Measurements from ENCODE around the gene MAFB.

- TF ChIP-seq TCF7L2 (IDR thresholded peaks at IDR 0.05; ENCODE audit: borderline replicate concordance, low read depth, low read length) (no peak), HOXA7 (CRISPR knock-in tag; IDR thresholded peaks at IDR 0.05; ENCODE audit: borderline replicate concordance) (no peak), ZNF274 (IDR thresholded peaks at IDR 0.05; ENCODE audit: low read length) (no peak), ZNF274 (tag by site-specific recombination; IDR thresholded peaks at IDR 0.05; ENCODE audit: borderline replicate concordance) (no peak), ZNF121 (tag by site-specific recombination; IDR thresholded peaks at IDR 0.05) (no peak), SALL2 (tag by site-specific recombination; IDR thresholded peaks at IDR 0.05; ENCODE audit: borderline replicate concordance) (no peak), ZBTB17 (tag by site-specific recombination; IDR thresholded peaks at IDR 0.05) (no peak), ZNF501 (tag by site-specific recombination; IDR thresholded peaks at IDR 0.05) (no peak), PATZ1 (tag by site-specific recombination; IDR thresholded peaks at IDR 0.05) (no peak), ZBTB7A (tag by site-specific recombination; IDR thresholded peaks at IDR 0.05; ENCODE audit: low read depth) (no peak), ZFHX2 (tag by site-specific recombination; conservative IDR thresholded peaks at IDR 0.05) (no peak)
- TF ChIP-seq, protein P1, sequence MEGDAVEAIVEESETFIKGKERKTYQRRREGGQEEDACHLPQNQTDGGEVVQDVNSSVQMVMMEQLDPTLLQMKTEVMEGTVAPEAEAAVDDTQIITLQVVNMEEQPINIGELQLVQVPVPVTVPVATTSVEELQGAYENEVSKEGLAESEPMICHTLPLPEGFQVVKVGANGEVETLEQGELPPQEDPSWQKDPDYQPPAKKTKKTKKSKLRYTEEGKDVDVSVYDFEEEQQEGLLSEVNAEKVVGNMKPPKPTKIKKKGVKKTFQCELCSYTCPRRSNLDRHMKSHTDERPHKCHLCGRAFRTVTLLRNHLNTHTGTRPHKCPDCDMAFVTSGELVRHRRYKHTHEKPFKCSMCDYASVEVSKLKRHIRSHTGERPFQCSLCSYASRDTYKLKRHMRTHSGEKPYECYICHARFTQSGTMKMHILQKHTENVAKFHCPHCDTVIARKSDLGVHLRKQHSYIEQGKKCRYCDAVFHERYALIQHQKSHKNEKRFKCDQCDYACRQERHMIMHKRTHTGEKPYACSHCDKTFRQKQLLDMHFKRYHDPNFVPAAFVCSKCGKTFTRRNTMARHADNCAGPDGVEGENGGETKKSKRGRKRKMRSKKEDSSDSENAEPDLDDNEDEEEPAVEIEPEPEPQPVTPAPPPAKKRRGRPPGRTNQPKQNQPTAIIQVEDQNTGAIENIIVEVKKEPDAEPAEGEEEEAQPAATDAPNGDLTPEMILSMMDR (tag by site-specific recombination; IDR thresholded peaks at IDR 0.05), result no peak
- TF ChIP-seq, protein P2, sequence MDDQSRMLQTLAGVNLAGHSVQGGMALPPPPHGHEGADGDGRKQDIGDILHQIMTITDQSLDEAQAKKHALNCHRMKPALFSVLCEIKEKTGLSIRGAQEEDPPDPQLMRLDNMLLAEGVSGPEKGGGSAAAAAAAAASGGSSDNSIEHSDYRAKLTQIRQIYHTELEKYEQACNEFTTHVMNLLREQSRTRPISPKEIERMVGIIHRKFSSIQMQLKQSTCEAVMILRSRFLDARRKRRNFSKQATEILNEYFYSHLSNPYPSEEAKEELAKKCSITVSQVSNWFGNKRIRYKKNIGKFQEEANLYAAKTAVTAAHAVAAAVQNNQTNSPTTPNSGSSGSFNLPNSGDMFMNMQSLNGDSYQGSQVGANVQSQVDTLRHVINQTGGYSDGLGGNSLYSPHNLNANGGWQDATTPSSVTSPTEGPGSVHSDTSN (CRISPR knock-in tag; IDR thresholded peaks at IDR 0.05), result no peak
- TF ChIP-seq, protein P3, sequence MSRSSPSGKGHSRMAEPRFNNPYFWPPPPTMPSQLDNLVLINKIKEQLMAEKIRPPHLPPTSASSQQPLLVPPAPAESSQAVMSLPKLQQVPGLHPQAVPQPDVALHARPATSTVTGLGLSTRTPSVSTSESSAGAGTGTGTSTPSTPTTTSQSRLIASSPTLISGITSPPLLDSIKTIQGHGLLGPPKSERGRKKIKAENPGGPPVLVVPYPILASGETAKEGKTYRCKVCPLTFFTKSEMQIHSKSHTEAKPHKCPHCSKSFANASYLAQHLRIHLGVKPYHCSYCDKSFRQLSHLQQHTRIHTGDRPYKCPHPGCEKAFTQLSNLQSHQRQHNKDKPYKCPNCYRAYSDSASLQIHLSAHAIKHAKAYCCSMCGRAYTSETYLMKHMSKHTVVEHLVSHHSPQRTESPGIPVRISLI (tag by site-specific recombination; IDR thresholded peaks at IDR 0.05), result no peak
These were observed 10.7 kb downstream of the MAFB start for GRCh38 chr20:40678286-40678875.

Data from HEK293 (cell line).